Posterior cingulate gyrus (tissue), 11 donors: ENCODE results near the gene PLPP4.

Experiments
- DNase-seq, 10 donors: peaks; one replicate each; pipeline versions ENCODE4 v3.0.0 to v3.0.0-alpha.2; 2020 to 2021; ENCODE audit warnings: mixed read lengths in 3 of 10
- intact Hi-C: fragments of 100-400 bp; cut with DNase I; formaldehyde crosslinking; loops from one replicate; pipeline ENCODE4 v1.15.1; 2023

The PLPP4 gene

GRCh38 chr10:120601999-120602398, 145.0 kb downstream of the PLPP4 start:
- DNase-seq: no peak
- intact Hi-C loops: no loop called here

- intact Hi-C loops: no loop called here
- DNase-seq: no peak
These were observed 148.4 kb downstream of the PLPP4 start for GRCh38 chr10:120605410-120605809.

GRCh38 chr10:120606051-120606764, 149.2 kb downstream of the PLPP4 start:
- intact Hi-C loops: no loop called here
- no peak for DNase-seq

GRCh38 chr10:120607016-120607709, 150.1 kb downstream of the PLPP4 start:
- DNase-seq: no peak
- intact Hi-C loops: no loop called here

GRCh38 chr10:120607710-120608703, 151.0 kb downstream of the PLPP4 start:
- intact Hi-C loops: no loop called here
- DNase-seq: no peak

- DNase-seq: peak in 2 of 10 donors; percentile 13 to 14
- intact Hi-C loops: no loop called here
These were observed 152.0 kb downstream of the PLPP4 start for GRCh38 chr10:120609006-120609405.

GRCh38 chr10:120610791-120611190, 153.8 kb downstream of the PLPP4 start:
- DNase-seq: no peak
- intact Hi-C loops: no loop called here

- DNase-seq: no peak
These were observed 155.7 kb downstream of the PLPP4 start for GRCh38 chr10:120612756-120613155.

GRCh38 chr10:120613180-120613579, 156.2 kb downstream of the PLPP4 start:
- intact Hi-C loops: no loop called here
- DNase-seq: no peak

More at GRCh38 chr10:120612756-120613155, 155.7 kb downstream of the PLPP4 start:
- intact Hi-C loops: no loop called here

- intact Hi-C loops: no loop called here
- no peak for DNase-seq
These were observed 157.7 kb downstream of the PLPP4 start for GRCh38 chr10:120614680-120615079.

- intact Hi-C loops: no loop called here
- DNase-seq: no peak
These were observed 159.4 kb downstream of the PLPP4 start for GRCh38 chr10:120616311-120616911.

- intact Hi-C loops: no loop called here
- no peak for DNase-seq
These were observed 171.2 kb downstream of the PLPP4 start for GRCh38 chr10:120628197-120628596.

GRCh38 chr10:120630266-120630665, 173.2 kb downstream of the PLPP4 start:
- intact Hi-C loops: no loop called here

GRCh38 chr10:120632047-120632446, 175.0 kb downstream of the PLPP4 start:
- intact Hi-C loops: no loop called here
- DNase-seq: no peak

More at GRCh38 chr10:120630266-120630665, 173.2 kb downstream of the PLPP4 start:
- no peak for DNase-seq

GRCh38 chr10:120632942-120633341, 175.9 kb downstream of the PLPP4 start:
- intact Hi-C loops: no loop called here
- DNase-seq: no peak

- no peak for DNase-seq
- intact Hi-C loops: no loop called here
These were observed 177.6 kb downstream of the PLPP4 start for GRCh38 chr10:120634659-120635058.
